CD4-positive, CD25-positive, alpha-beta regulatory T cell (primary cell): ENCODE measurements around the gene C3orf20. TPM values are rescaled to one million over a fixed set of nuclear protein-coding genes. Genes with fewer than 3 reads are reported as not detected.

Source experiments
- ATAC-seq, 2 donors: fragments of 150-1000 bp; cut with Tn5 transposase; one replicate each; pipeline ENCODE4 v1.10.0; 2021; ENCODE audit warnings: low read depth in 2 of 2, moderate number of reproducible peaks in 2 of 2, moderate library complexity in 1 of 2
- DNase-seq, 3 donors: peaks; one replicate each; pipeline versions ENCODE4 v3.0.0 to v3.0.0-alpha.2; 2012 to 2022; ENCODE audit warnings: mixed read lengths in 1 of 3
- H3K27ac ChIP-seq: one replicate; pipeline ENCODE4 v1.7.0; 2013; ENCODE audit warnings: mild to moderate bottlenecking, low read length; ENCODE audit not compliant: insufficient read depth, poor library complexity, severe bottlenecking
- H3K27me3 ChIP-seq: one replicate; pipeline ENCODE4 v1.7.0; 2013; ENCODE audit warnings: low read length; ENCODE audit not compliant: control insufficient read depth, insufficient read depth
- H3K36me3 ChIP-seq: one replicate; pipeline ENCODE4 v1.7.0; 2013; ENCODE audit warnings: mild to moderate bottlenecking, low read length, moderate library complexity; ENCODE audit not compliant: control insufficient read depth, insufficient read depth
- H3K4me1 ChIP-seq: 2 replicates; pipeline ENCODE4 v1.7.0; 2013; ENCODE audit warnings: mild to moderate bottlenecking, low read length; ENCODE audit not compliant: insufficient read depth, control insufficient read depth, poor library complexity, severe bottlenecking
- H3K4me3 ChIP-seq: one replicate; pipeline ENCODE4 v1.7.0; 2013; ENCODE audit warnings: low read depth, mild to moderate bottlenecking, low read length, moderate library complexity
- H3K9me3 ChIP-seq, 2 experiments: 1 replicate in 1 of 2; 2 replicates in 1 of 2; pipeline ENCODE4 v1.7.0; 2013; ENCODE audit warnings: low read length in 2 of 2, mild to moderate bottlenecking in 1 of 2, moderate library complexity in 1 of 2; ENCODE audit not compliant: control insufficient read depth in 2 of 2
- H3K27ac Mint-ChIP-seq, 3 donors: one replicate each; pipeline ENCODE4 v1.8.0; 2020 to 2022; ENCODE audit warnings: mild to moderate bottlenecking in 3 of 3, mixed read lengths in 3 of 3, moderate library complexity in 2 of 3
- H3K27me3 Mint-ChIP-seq: one replicate; pipeline ENCODE4 v1.8.0; 2022; ENCODE audit warnings: mild to moderate bottlenecking, mixed read lengths
- H3K36me3 Mint-ChIP-seq: one replicate; pipeline ENCODE4 v1.8.0; 2020; ENCODE audit warnings: mixed read lengths
- H3K4me1 Mint-ChIP-seq, 4 donors: one replicate each; pipeline ENCODE4 v1.8.0; 2020 to 2022; ENCODE audit warnings: mixed read lengths in 4 of 4, mild to moderate bottlenecking in 1 of 4
- H3K4me3 Mint-ChIP-seq, 4 donors: one replicate each; pipeline ENCODE4 v1.8.0; 2020 to 2022; ENCODE audit warnings: mild to moderate bottlenecking in 4 of 4, mixed read lengths in 4 of 4, moderate library complexity in 3 of 4
- H3K9me3 Mint-ChIP-seq, 7 donors: one replicate each; pipeline ENCODE4 v1.8.0; 2020 to 2022; ENCODE audit warnings: mixed read lengths in 7 of 7, mild to moderate bottlenecking in 3 of 7, moderate library complexity in 2 of 7
- polyA plus RNA-seq, 4 donors: library from polyadenylated mRNA; unstranded; fragments of 300-500 nt; fragmentation: Illumina TruSeq; gene quantifications; one replicate each; pipeline ENCODE4 v1.2.3, GENCODE V29; 2021
- total RNA-seq: library from RNA; stranded (reverse); gene quantifications from one replicate; pipeline ENCODE4 v1.2.3, GENCODE V29; 2022

The C3orf20 gene
- total and polyA plus RNA-seq, 5 donors from 2014 or later: 0.37 TPM; not detected in 4

DNA sequence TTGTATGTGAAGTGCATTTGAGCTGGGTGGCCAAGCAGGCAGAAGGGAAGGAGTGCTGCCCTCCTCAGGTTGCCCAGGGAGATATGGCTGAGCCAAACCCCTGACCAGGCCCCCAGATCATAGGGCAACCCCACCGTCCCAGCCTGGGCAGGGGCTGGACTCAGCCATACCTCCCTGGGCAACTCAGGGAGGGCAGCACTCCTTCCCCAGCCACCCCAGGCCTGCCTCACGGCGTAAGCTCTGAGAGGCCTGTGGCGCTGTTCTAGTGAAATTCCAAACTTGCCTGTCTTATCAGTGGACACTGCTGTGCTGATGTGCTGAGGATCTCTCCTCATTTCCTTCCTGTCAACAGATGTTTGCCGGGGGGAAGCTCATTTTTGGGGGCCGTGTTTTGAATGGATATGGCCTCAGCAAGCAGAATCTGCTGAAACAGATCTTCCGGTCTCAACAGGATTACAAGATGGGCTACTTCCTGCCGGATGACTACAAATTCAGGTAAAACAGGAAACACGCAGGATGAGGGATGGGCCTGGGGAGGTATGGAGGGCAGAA lies 86.3 kb downstream of the C3orf20 start:
- Histone ChIP-seq H3K27ac (no peak overlapping the region), H3K27me3 (no peaks in the 10 kb centered on the region), H3K36me3 (no peaks in the 10 kb centered on the region), H3K4me1 (no peaks in the 10 kb centered on the region), H3K9me3 (no peaks in the 10 kb centered on the region), H3K4me3 (no peak overlapping the region)
- H3K27me3 Mint-ChIP-seq: peaks cover 5% of the 10 kb centered on the region
- peaks cover 0 to 1% (median 0%) of the 10 kb centered on the region in 7 donors for H3K9me3 Mint-ChIP-seq
- peak overlapping the region in 1 of 4 donors; percentile 47 for H3K4me3 Mint-ChIP-seq
- no peaks in the 10 kb centered on the region for H3K36me3 Mint-ChIP-seq
- peaks cover 0 to 4% (median under 1%) of the 10 kb centered on the region in 4 donors for H3K4me1 Mint-ChIP-seq
- no peak for ATAC-seq
- H3K27ac Mint-ChIP-seq: peak overlapping the region in 2 of 3 donors; percentile 58 to 59
- peak in 1 of 3 donors; percentile 40 for DNase-seq

DNA sequence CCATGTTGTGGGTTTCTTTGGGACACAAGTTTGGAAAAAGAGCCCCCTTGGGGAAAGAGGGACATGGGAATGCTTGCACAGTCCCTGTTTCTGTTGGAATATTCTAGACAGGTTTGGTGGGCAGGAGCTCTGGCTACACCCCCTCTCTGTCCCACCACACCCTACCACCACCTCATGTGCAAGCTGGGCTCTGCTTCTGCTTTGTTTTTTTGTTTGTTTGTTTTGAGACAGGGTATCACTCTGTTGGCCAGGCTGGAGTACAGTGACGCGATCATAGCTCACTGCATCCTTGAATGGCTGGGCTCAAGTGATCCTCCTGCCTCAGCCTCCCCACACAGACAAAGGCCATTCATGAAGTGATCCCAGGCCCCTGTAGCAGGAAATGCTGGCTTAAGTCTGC lies 86.9 kb downstream of the C3orf20 start:
- no peak overlapping the region for H3K4me3 Mint-ChIP-seq
- H3K27ac Mint-ChIP-seq: no peak overlapping the region

DNA sequence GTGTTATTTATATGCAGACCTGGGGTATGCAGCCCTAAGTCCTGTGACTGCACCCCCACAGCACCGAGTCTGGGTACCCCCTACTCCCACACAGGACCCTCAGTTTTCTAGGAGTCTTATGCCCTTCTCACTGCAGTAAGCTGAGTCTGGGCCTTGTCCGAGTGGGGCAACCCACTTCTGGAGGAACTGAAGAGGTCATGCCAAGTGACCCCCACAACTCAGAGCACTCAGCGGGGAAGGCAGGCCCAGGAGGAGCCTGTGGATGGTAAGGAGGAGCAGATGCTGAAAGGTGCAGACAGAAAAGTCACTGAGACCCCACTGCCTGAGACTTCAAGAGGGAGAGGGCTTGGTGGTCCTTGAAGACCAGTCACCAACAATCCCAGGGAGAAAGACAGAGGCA lies 87.8 kb downstream of the C3orf20 start:
- H3K4me1 Mint-ChIP-seq: peaks cover 0 to 4% (median 0%) of the 10 kb centered on the region in 4 donors
- no peak overlapping the region for H3K4me3 ChIP-seq
- no peaks in the 10 kb centered on the region for H3K9me3 ChIP-seq
- H3K4me3 Mint-ChIP-seq: no peak overlapping the region
- no peaks in the 10 kb centered on the region for H3K27me3 ChIP-seq
- no peak for DNase-seq
- no peak for ATAC-seq
- no peaks in the 10 kb centered on the region for H3K4me1 ChIP-seq
- H3K27me3 Mint-ChIP-seq: no peaks in the 10 kb centered on the region
- H3K9me3 Mint-ChIP-seq: peaks cover 0 to 1% (median 0%) of the 10 kb centered on the region in 7 donors
- H3K27ac Mint-ChIP-seq: no peak overlapping the region
- H3K36me3 Mint-ChIP-seq: no peaks in the 10 kb centered on the region
- H3K36me3 ChIP-seq: no peaks in the 10 kb centered on the region
- H3K27ac ChIP-seq: no peak overlapping the region

More for the DNA sequence above, 86.9 kb downstream of the C3orf20 start:
- ATAC-seq (no peak), DNase-seq (no peak)
- Histone ChIP-seq H3K4me3 (no peak overlapping the region), H3K4me1 (no peaks in the 10 kb centered on the region), H3K27ac (no peak overlapping the region), H3K36me3 (no peaks in the 10 kb centered on the region), H3K9me3 (no peaks in the 10 kb centered on the region), H3K27me3 (no peaks in the 10 kb centered on the region)
- H3K27me3 Mint-ChIP-seq: peaks cover 1% of the 10 kb centered on the region
- peaks cover 0 to 4% (median 0%) of the 10 kb centered on the region in 4 donors for H3K4me1 Mint-ChIP-seq
- no peaks in the 10 kb centered on the region for H3K36me3 Mint-ChIP-seq
- H3K9me3 Mint-ChIP-seq: peaks cover 0 to 1% (median 0%) of the 10 kb centered on the region in 7 donors

DNA sequence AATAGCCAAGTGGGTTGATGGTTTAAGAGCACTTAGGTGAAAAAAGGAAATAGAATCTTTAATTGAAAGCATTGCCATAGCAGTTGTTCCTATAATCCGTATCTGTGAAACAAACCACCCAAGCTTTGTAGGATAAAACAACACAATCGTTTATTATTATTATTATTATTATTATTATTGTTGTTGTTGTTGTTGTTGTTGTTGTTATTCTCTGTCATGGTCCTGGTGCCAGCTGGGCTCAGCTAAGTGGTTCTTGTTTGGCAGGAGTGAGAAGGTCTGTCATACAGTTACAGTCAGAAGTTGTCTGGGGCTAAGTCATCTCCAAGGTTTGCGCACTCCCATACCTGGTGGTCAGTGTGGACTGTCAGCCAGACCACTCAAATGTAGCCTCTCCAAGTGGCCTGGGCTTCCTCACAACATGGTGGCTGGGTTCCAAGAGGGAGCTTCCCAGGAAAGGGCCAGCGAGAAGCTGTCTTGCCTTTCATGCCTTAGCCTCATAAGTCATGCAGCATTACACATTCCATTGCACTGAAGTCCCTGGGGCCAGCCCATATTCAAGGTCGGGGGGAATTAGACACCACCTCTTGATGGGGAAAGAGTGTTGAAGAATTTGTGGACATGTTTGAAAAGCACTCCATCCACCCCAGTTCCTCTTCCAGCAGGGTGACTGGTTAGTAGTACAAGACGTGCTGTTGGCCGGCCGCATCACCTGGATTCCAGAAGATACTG lies 89.6 kb downstream of the C3orf20 start:
- Histone ChIP-seq H3K4me1 (no peaks in the 10 kb centered on the region), H3K27me3 (no peaks in the 10 kb centered on the region), H3K9me3 (no peaks in the 10 kb centered on the region), H3K27ac (no peak overlapping the region), H3K36me3 (no peaks in the 10 kb centered on the region), H3K4me3 (no peak overlapping the region)
- ATAC-seq: no peak
- H3K27me3 Mint-ChIP-seq: peaks cover 6% of the 10 kb centered on the region
- H3K4me3 Mint-ChIP-seq: no peak overlapping the region
- no peaks in the 10 kb centered on the region for H3K36me3 Mint-ChIP-seq
- no peak overlapping the region for H3K27ac Mint-ChIP-seq
- H3K4me1 Mint-ChIP-seq: peaks cover 0 to 4% (median 0%) of the 10 kb centered on the region in 4 donors
- DNase-seq: no peak
- no peaks in the 10 kb centered on the region for H3K9me3 Mint-ChIP-seq

DNA sequence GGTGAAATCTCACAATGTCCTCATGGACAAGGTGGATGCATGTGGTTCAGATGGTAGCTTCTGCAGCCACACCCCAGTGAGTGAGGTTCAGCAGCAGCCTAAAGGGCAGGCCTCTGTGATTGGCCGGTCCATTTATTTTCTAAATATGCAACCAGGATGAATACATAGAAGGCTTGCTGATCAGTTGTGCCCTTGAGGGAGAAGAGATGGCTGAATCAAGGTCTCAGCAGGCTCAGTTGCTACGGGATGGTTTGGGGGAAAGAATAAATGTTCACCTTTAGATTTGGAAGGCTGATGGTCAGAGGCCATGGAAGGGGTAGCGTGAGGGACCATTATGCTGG lies 90.1 kb downstream of the C3orf20 start:
- H3K36me3 ChIP-seq: no peaks in the 10 kb centered on the region
- H3K27ac ChIP-seq: no peak overlapping the region
- Mint-ChIP-seq H3K27ac (no peak overlapping the region), H3K4me1 (peaks cover 0 to 4% (median 0%) of the 10 kb centered on the region in 4 donors), H3K27me3 (peaks cover 6% of the 10 kb centered on the region), H3K36me3 (no peaks in the 10 kb centered on the region), H3K4me3 (no peak overlapping the region), H3K9me3 (no peaks in the 10 kb centered on the region)
- ATAC-seq (no peak), DNase-seq (no peak)
- H3K27me3 ChIP-seq: no peaks in the 10 kb centered on the region
- H3K4me3 ChIP-seq: no peak overlapping the region
- H3K4me1 ChIP-seq: no peaks in the 10 kb centered on the region
- H3K9me3 ChIP-seq: no peaks in the 10 kb centered on the region

DNA sequence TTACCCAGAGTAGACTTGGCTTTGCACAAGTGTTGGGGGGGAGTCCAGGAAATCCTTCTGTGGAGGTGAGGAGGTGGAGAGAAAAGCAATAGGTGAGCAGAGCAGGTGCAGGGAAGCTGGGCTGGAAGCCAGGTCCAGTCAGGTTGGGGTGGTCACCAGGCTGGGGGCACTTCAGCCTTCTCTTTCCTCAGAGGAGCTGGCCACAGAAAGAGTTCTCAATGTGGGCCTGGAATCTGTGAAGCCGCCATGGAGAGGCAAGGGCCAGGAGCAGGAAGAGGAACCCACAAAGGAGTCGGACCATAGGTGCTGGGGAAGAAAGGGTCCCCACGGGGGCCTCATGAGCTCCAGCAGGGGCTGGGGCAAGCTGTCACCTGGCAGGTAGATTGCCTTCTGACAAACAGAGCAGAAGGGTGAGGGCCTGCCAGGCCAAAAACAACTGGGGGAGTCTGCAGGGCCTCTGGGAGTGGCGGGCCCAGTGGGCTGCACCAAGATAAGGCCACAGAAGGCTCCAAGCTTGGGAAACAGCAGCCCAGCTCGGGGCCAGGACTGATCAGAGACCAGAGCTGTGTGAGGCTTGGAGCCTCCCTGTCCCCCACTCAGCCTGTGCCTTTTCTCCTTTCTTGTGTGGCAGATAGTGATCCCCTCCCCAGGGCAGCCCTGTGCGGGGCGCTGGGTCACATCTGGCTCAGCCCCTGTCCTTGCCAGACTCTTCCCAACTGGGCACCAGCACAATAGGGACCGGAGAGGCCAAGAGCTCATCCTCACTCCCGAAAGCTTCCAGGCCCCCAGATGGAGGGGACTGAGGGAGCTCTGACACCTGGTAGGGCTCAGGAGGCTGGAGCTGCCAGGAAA lies 90.9 kb downstream of the C3orf20 start:
- Mint-ChIP-seq H3K27me3 (peaks cover 6% of the 10 kb centered on the region), H3K4me1 (peaks cover 0 to 4% (median 0%) of the 10 kb centered on the region in 4 donors), H3K9me3 (no peaks in the 10 kb centered on the region), H3K36me3 (no peaks in the 10 kb centered on the region), H3K4me3 (no peak overlapping the region), H3K27ac (no peak overlapping the region)
- no peaks in the 10 kb centered on the region for H3K4me1 ChIP-seq
- no peak overlapping the region for H3K4me3 ChIP-seq
- H3K27me3 ChIP-seq: no peaks in the 10 kb centered on the region
- no peak for DNase-seq
- H3K27ac ChIP-seq: no peak overlapping the region
- no peaks in the 10 kb centered on the region for H3K36me3 ChIP-seq
- ATAC-seq: no peak
- no peaks in the 10 kb centered on the region for H3K9me3 ChIP-seq

DNA sequence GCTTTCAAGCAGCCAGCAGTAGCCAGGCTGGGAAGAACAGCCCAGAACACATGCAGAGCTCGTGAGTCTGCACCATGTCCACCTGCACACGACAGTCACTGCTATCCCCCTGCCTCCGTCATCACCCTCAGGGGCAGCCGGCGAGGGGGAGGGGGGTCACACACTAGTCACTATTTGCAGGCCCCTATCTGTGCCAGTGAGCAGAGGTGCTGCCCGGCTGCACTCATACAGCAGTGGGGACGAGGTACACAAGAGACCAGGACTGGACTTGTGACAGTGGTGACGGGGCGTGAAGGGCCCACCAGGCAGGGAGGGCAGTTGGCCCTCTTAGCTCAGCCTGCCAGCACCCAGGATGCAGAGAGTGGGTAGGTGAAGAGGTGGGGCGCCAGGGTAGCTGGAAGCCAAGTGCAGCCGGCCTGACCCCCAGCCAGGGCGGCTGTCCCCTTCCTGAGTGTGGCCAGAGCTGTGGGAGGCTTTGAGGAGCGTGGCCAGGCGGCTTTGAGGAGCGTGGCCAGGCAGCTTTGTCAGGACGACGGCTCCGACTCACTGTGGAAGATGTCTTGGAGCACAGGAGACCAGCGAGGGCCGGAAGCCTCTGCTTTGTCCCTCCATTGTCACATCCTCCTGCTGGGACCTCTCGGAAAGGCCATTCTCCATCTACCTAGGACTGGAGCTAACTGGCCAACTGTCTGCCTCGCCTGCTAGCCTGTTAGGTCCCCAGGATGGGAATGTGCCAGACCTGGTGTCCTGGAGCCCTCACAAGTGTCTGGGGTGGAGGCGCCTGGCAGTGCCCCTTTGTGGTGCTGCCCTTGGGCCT lies 91.7 kb downstream of the C3orf20 start:
- H3K27ac Mint-ChIP-seq: no peak overlapping the region
- Histone ChIP-seq H3K27ac (no peak overlapping the region), H3K4me1 (no peaks in the 10 kb centered on the region), H3K9me3 (no peaks in the 10 kb centered on the region), H3K27me3 (no peaks in the 10 kb centered on the region), H3K36me3 (no peaks in the 10 kb centered on the region), H3K4me3 (no peak overlapping the region)
- H3K9me3 Mint-ChIP-seq: no peaks in the 10 kb centered on the region
- ATAC-seq (no peak), DNase-seq (no peak)
- H3K27me3 Mint-ChIP-seq: peaks cover 6% of the 10 kb centered on the region
- peak overlapping the region in 1 of 4 donors; percentile 24 for H3K4me3 Mint-ChIP-seq
- H3K36me3 Mint-ChIP-seq: no peaks in the 10 kb centered on the region
- H3K4me1 Mint-ChIP-seq: peaks cover 0 to under 1% (median 0%) of the 10 kb centered on the region in 4 donors
